GM06990 (cell line): Measurements from ENCODE around the gene GABRG3.

Source experiments
- DNase-seq: peaks from one replicate; pipeline ENCODE4 v3.0.0-alpha.2; 2011; ENCODE audit not compliant: insufficient read length; ENCODE audit errors: extremely low read depth
- H3K27me3 ChIP-seq: replicated peaks from 2 replicates; pipeline ENCODE4 v1.6.0; 2011; ENCODE audit warnings: low read length; ENCODE audit not compliant: control insufficient read depth, insufficient read depth
- H3K36me3 ChIP-seq: 2 replicates; pipeline ENCODE4 v1.5.1; 2011; ENCODE audit warnings: low read length; ENCODE audit not compliant: control insufficient read depth, insufficient read depth
- H3K4me3 ChIP-seq: replicated peaks from 2 replicates; pipeline ENCODE4 v1.5.1; 2011; ENCODE audit warnings: low read depth, mild to moderate bottlenecking, control low read depth, low read length
- CTCF ChIP-seq: IDR thresholded peaks from 2 replicates; pipeline ENCODE4 v1.5.1; 2011; ENCODE audit warnings: low read length, control low read depth, mild to moderate bottlenecking, inconsistent platforms; ENCODE audit not compliant: insufficient read depth, poor library complexity, severe bottlenecking

GABRG3 gene

GRCh38 chr15:27220199-27220598, 249.2 kb downstream of the GABRG3 start:
- Histone ChIP-seq H3K27me3 (no peaks in the 10 kb centered on the region), H3K36me3 (no peaks in the 10 kb centered on the region), H3K4me3 (no peak overlapping the region)
- no peak for DNase-seq
- TF ChIP-seq CTCF = no peak

- no peak for DNase-seq
- TF ChIP-seq CTCF = no peak
- Histone ChIP-seq H3K4me3 (no peak overlapping the region), H3K27me3 (no peaks in the 10 kb centered on the region), H3K36me3 (no peaks in the 10 kb centered on the region)
These were observed 251.5 kb downstream of the GABRG3 start for GRCh38 chr15:27222479-27222878.

- no peak for TF ChIP-seq CTCF
- no peaks in the 10 kb centered on the region for H3K27me3 ChIP-seq
- no peak for DNase-seq
- no peak overlapping the region for H3K4me3 ChIP-seq
- H3K36me3 ChIP-seq = no peaks in the 10 kb centered on the region
These were observed 252.2 kb downstream of the GABRG3 start for GRCh38 chr15:27223179-27223578.

- TF ChIP-seq CTCF = no peak
- H3K27me3 ChIP-seq = no peaks in the 10 kb centered on the region
These were observed 260.8 kb downstream of the GABRG3 start for GRCh38 chr15:27231811-27232210.

GRCh38 chr15:27232876-27233275, 261.9 kb downstream of the GABRG3 start:
- Histone ChIP-seq H3K36me3 (no peaks in the 10 kb centered on the region), H3K4me3 (no peak overlapping the region), H3K27me3 (no peaks in the 10 kb centered on the region)
- no peak for TF ChIP-seq CTCF
- DNase-seq = no peak

More at GRCh38 chr15:27231811-27232210, 260.8 kb downstream of the GABRG3 start:
- Histone ChIP-seq H3K36me3 (no peaks in the 10 kb centered on the region), H3K4me3 (no peak overlapping the region)
- no peak for DNase-seq

GRCh38 chr15:27234593-27234992, 263.6 kb downstream of the GABRG3 start:
- Histone ChIP-seq H3K4me3 (no peak overlapping the region), H3K36me3 (no peaks in the 10 kb centered on the region), H3K27me3 (no peaks in the 10 kb centered on the region)
- TF ChIP-seq CTCF = no peak
- no peak for DNase-seq
